ENCODE measurements around the gene NIPSNAP2. TPM values are rescaled to one million over a fixed set of nuclear protein-coding genes. Genes with fewer than 3 reads are reported as not detected.
A peak's percentile ranks its signal among the peaks of the same experiment; 100 is the strongest.

Gene NIPSNAP2
- total RNA-seq, 4 donors from 2014 or later: 234 to 382 (median 354) TPM

- TF ChIP-seq POLR2A (IDR thresholded peaks at IDR 0.05): no peak
- TF ChIP-seq, protein P1, sequence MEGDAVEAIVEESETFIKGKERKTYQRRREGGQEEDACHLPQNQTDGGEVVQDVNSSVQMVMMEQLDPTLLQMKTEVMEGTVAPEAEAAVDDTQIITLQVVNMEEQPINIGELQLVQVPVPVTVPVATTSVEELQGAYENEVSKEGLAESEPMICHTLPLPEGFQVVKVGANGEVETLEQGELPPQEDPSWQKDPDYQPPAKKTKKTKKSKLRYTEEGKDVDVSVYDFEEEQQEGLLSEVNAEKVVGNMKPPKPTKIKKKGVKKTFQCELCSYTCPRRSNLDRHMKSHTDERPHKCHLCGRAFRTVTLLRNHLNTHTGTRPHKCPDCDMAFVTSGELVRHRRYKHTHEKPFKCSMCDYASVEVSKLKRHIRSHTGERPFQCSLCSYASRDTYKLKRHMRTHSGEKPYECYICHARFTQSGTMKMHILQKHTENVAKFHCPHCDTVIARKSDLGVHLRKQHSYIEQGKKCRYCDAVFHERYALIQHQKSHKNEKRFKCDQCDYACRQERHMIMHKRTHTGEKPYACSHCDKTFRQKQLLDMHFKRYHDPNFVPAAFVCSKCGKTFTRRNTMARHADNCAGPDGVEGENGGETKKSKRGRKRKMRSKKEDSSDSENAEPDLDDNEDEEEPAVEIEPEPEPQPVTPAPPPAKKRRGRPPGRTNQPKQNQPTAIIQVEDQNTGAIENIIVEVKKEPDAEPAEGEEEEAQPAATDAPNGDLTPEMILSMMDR (IDR thresholded peaks at IDR 0.05 in 4 of 5, conservative IDR thresholded peaks at IDR 0.05 in 1 of 5): no peak
- Histone ChIP-seq H3K36me3 (no peaks in the 10 kb centered on the region), H3K4me3 (peak overlapping the region in 2 of 4 donors; percentile 38 to 40), H3K4me1 (peaks cover 74 to 91% of the 10 kb centered on the region in 2 donors), H3K27me3 (no peaks in the 10 kb centered on the region), H3K9me3 (no peaks in the 10 kb centered on the region), H3K27ac (peak overlapping the region; percentile 96 to 98 (median 97))
- DNase-seq (peak; percentile 76 to 89), ATAC-seq (peak; percentile 68 to 72)
- in situ Hi-C loops (cut with MboI; ENCODE audit: low sequenced_read_pairs in 4 of 4): loop anchor here in 2 of 4 donors (10.0 to 25.0 kb wide), 3 partner anchors 92 to 333 kb away; partner anchors contain the start of genes CCT6A (in 1 of the 2), PSPH (in 1 of the 2) and SUMF2 (in 1 of the 2)
- intact Hi-C loops (cut with DNase I; ENCODE audit: low total_unique reads): loop anchor here (2.0 to 5.0 kb wide), 2 partner anchors 112 to 418 kb away; no protein-coding TSS in a partner anchor
These were observed 6.2 kb downstream of the NIPSNAP2 start for GRCh38 chr7:55970561-55970960.

- in situ Hi-C loops (cut with MboI; ENCODE audit: low sequenced_read_pairs in 4 of 4): loop anchor here in 2 of 4 donors (10.0 to 25.0 kb wide), 3 partner anchors 91 to 334 kb away; partner anchors contain the start of genes CCT6A (in 1 of the 2), PSPH (in 1 of the 2) and SUMF2 (in 1 of the 2)
- DNase-seq (peak; percentile 62 to 83), ATAC-seq (peak; percentile 65 to 72)
- H3K27me3 ChIP-seq: no peaks in the 10 kb centered on the region
- no peaks in the 10 kb centered on the region for H3K9me3 ChIP-seq
- intact Hi-C loops (cut with DNase I; ENCODE audit: low total_unique reads): loop anchor here (2.0 to 5.0 kb wide), 2 partner anchors 112 to 419 kb away; no protein-coding TSS in a partner anchor
- peak overlapping the region; percentile 21 to 40 (median 34) for H3K4me3 ChIP-seq
- TF ChIP-seq, protein P1 (IDR thresholded peaks at IDR 0.05 in 4 of 5, conservative IDR thresholded peaks at IDR 0.05 in 1 of 5): no peak
- peak; percentile 53 to 73 for TF ChIP-seq POLR2A (IDR thresholded peaks at IDR 0.05)
- H3K36me3 ChIP-seq: no peaks in the 10 kb centered on the region
- H3K27ac ChIP-seq: peak overlapping the region; percentile 96 to 98 (median 97)
- peaks cover 72 to 91% of the 10 kb centered on the region in 2 donors for H3K4me1 ChIP-seq
These were observed 6.6 kb downstream of the NIPSNAP2 start for GRCh38 chr7:55970978-55971377.

- Histone ChIP-seq H3K4me1 (peaks cover 67 to 85% of the 10 kb centered on the region in 2 donors), H3K9me3 (no peaks in the 10 kb centered on the region), H3K27me3 (no peaks in the 10 kb centered on the region), H3K4me3 (no peak overlapping the region), H3K36me3 (peaks cover 0 to 8% of the 10 kb centered on the region in 2 donors), H3K27ac (peak overlapping the region; percentile 96 to 98 (median 97))
- intact Hi-C loops (cut with DNase I; ENCODE audit: low total_unique reads) (loop anchor here (5.0 kb wide), 1 partner anchor 421 kb away; no protein-coding TSS in a partner anchor), in situ Hi-C loops (cut with MboI; ENCODE audit: low sequenced_read_pairs in 4 of 4) (loop anchor here in 2 of 4 donors (10.0 to 25.0 kb wide), 3 partner anchors 89 to 336 kb away; partner anchors contain the start of genes CCT6A (in 1 of the 2), PSPH (in 1 of the 2) and SUMF2 (in 1 of the 2))
- peak; percentile 64 to 76 for DNase-seq
- TF ChIP-seq POLR2A (IDR thresholded peaks at IDR 0.05): peak; percentile 60 to 91
- TF ChIP-seq, protein P1 (IDR thresholded peaks at IDR 0.05 in 4 of 5, conservative IDR thresholded peaks at IDR 0.05 in 1 of 5): no peak
- ATAC-seq: peak in 1 of 2 donors; percentile 6
These were observed 9.4 kb downstream of the NIPSNAP2 start for GRCh38 chr7:55973747-55974250.

- H3K36me3 ChIP-seq: peaks cover 0 to 32% of the 10 kb centered on the region in 2 donors
- in situ Hi-C loops (cut with MboI; ENCODE audit: low sequenced_read_pairs in 4 of 4) (loop anchor here in 1 of 4 donors (10.0 kb wide), 1 partner anchor 109 kb away; no protein-coding TSS in a partner anchor), intact Hi-C loops (cut with DNase I; ENCODE audit: low total_unique reads) (loop anchor here (1.0 kb wide), 1 partner anchor 130 kb away; the partner anchor contains the start of gene CHCHD2)
- H3K4me1 ChIP-seq: peaks cover 49 to 65% of the 10 kb centered on the region in 2 donors
- H3K4me3 ChIP-seq: peak overlapping the region in 1 of 4 donors; percentile 15
- ATAC-seq (peak; percentile 78 to 87), DNase-seq (peak in 1 of 2 donors; percentile 24)
- H3K9me3 ChIP-seq: no peaks in the 10 kb centered on the region
- H3K27ac ChIP-seq: peak overlapping the region; percentile 96 to 98 (median 97)
- TF ChIP-seq, protein P1 (IDR thresholded peaks at IDR 0.05 in 4 of 5, conservative IDR thresholded peaks at IDR 0.05 in 1 of 5): no peak
- TF ChIP-seq POLR2A (IDR thresholded peaks at IDR 0.05): peak in 1 of 2 donors; percentile 16
- H3K27me3 ChIP-seq: no peaks in the 10 kb centered on the region
These were observed 11.7 kb downstream of the NIPSNAP2 start for GRCh38 chr7:55975988-55976633.
